Breast epithelium (tissue), 4 donors: Measurements from ENCODE around the gene ZBED4. TPM values are rescaled to one million over a fixed set of nuclear protein-coding genes. Genes with fewer than 3 reads are reported as not detected.

Experiments used
- DNase-seq, 2 donors: peaks; one replicate each; pipeline ENCODE4 v3.0.0-alpha.2; 2019; ENCODE audit warnings: low spot score in 2 of 2
- H3K27ac ChIP-seq, 2 donors: fragments of 200-600 bp; sonication (generic) in 1 of 2; one replicate each; pipeline ENCODE4 v1.5.1; 2016 to 2019; ENCODE audit warnings: mild to moderate bottlenecking in 1 of 2
- H3K27me3 ChIP-seq, 2 donors: fragments of 200-600 bp; sonication (generic) in 1 of 2; one replicate each; pipeline versions ENCODE4 v1.5.1 to v1.6.0; 2017 to 2019; ENCODE audit warnings: control low read depth in 1 of 2, mild to moderate bottlenecking in 1 of 2
- H3K36me3 ChIP-seq: fragments of 200-600 bp; one replicate; pipeline ENCODE4 v1.5.1; 2019
- H3K4me1 ChIP-seq, 2 donors: fragments of 200-600 bp; sonication (generic); one replicate each; pipeline ENCODE4 v1.5.1; 2016 to 2019; ENCODE audit warnings: control low read depth in 1 of 2
- H3K4me3 ChIP-seq, 3 donors: fragments of 200-600 bp; sonication (generic); 1 replicate in 2 of 3; 2 replicates in 1 of 3; pipeline ENCODE4 v1.5.1; 2016 to 2019; ENCODE audit warnings: mild to moderate bottlenecking in 3 of 3, moderate library complexity in 2 of 3
- H3K9me3 ChIP-seq, 2 donors: fragments of 200-600 bp; sonication (generic) in 1 of 2; one replicate each; pipeline ENCODE4 v1.5.1; 2016 to 2019; ENCODE audit warnings: control low read depth in 1 of 2
- CTCF ChIP-seq, 3 donors: fragments of 450-650 bp; IDR thresholded peaks; one replicate each; pipeline ENCODE4 v1.5.1; 2016 to 2017; ENCODE audit warnings: antibody characterized with exemption in 3 of 3, mild to moderate bottlenecking in 3 of 3, moderate library complexity in 3 of 3
- POLR2A ChIP-seq: fragments of 450-650 bp; IDR thresholded peaks from one replicate; pipeline ENCODE4 v1.6.1; 2016; ENCODE audit warnings: antibody characterized with exemption, mild to moderate bottlenecking, moderate library complexity
- POLR2AphosphoS5 ChIP-seq, 3 donors: sonication (generic); formaldehyde crosslinking; IDR thresholded peaks; one replicate each; pipeline ENCODE4 v1.6.1; 2017; ENCODE audit warnings: antibody characterized with exemption in 3 of 3
- intact Hi-C: fragments of 100-400 bp; cut with DNase I; formaldehyde crosslinking; loops from one replicate; pipeline ENCODE4 v1.15.1; 2023; ENCODE audit warnings: low total_unique reads
- total RNA-seq, 3 donors: library from RNA; depleted of rRNA; stranded (reverse); fragments of >200 nt; gene quantifications; one replicate each; pipeline ENCODE4 v1.1.0, GENCODE V29; 2016

ZBED4 gene
- total RNA-seq, 3 donors from 2014 or later, result 7.5 to 11.3 (median 10.5) TPM

GRCh38 chr22:49886346-49887063, 32.9 kb downstream of the ZBED4 start:
- peaks cover 0 to 4% of the 10 kb centered on the region in 2 donors for H3K9me3 ChIP-seq
- DNase-seq, result no peak
- no peak overlapping the region for H3K27ac ChIP-seq
- no peaks in the 10 kb centered on the region for H3K4me1 ChIP-seq
- H3K27me3 ChIP-seq, result no peaks in the 10 kb centered on the region
- no peaks in the 10 kb centered on the region for H3K36me3 ChIP-seq
- TF ChIP-seq CTCF (IDR thresholded peaks at IDR 0.05) (no peak), POLR2A (no peak), POLR2AphosphoS5 (IDR thresholded peaks at IDR 0.05) (no peak)
- intact Hi-C loops, result no loop called here
- H3K4me3 ChIP-seq, result no peak overlapping the region

- Histone ChIP-seq H3K36me3 (no peaks in the 10 kb centered on the region), H3K4me3 (no peak overlapping the region), H3K27me3 (no peaks in the 10 kb centered on the region), H3K4me1 (no peaks in the 10 kb centered on the region), H3K9me3 (peaks cover 0 to 4% of the 10 kb centered on the region in 2 donors), H3K27ac (no peak overlapping the region)
- intact Hi-C loops, result no loop called here
- no peak for DNase-seq
- no peak for TF ChIP-seq POLR2A
- no peak for TF ChIP-seq POLR2AphosphoS5 (IDR thresholded peaks at IDR 0.05)
- TF ChIP-seq CTCF (IDR thresholded peaks at IDR 0.05), result no peak
These were observed 33.4 kb downstream of the ZBED4 start for GRCh38 chr22:49887064-49887451.

- H3K27ac ChIP-seq, result no peak overlapping the region
- TF ChIP-seq POLR2AphosphoS5 (IDR thresholded peaks at IDR 0.05) (no peak), CTCF (IDR thresholded peaks at IDR 0.05) (no peak), POLR2A (no peak)
- H3K4me1 ChIP-seq, result no peaks in the 10 kb centered on the region
- no peak for DNase-seq
- H3K36me3 ChIP-seq, result no peaks in the 10 kb centered on the region
- no peak overlapping the region for H3K4me3 ChIP-seq
- intact Hi-C loops, result no loop called here
- peaks cover 0 to 4% of the 10 kb centered on the region in 2 donors for H3K9me3 ChIP-seq
- H3K27me3 ChIP-seq, result no peaks in the 10 kb centered on the region
These were observed 34.1 kb downstream of the ZBED4 start for GRCh38 chr22:49887702-49888101.

GRCh38 chr22:49889071-49889470, 35.4 kb downstream of the ZBED4 start:
- Histone ChIP-seq H3K9me3 (no peaks in the 10 kb centered on the region), H3K4me1 (no peaks in the 10 kb centered on the region), H3K27ac (no peak overlapping the region), H3K36me3 (no peaks in the 10 kb centered on the region), H3K27me3 (no peaks in the 10 kb centered on the region), H3K4me3 (no peak overlapping the region)
- intact Hi-C loops, result no loop called here
- no peak for DNase-seq
- no peak for TF ChIP-seq POLR2AphosphoS5 (IDR thresholded peaks at IDR 0.05)
- no peak for TF ChIP-seq CTCF (IDR thresholded peaks at IDR 0.05)
- TF ChIP-seq POLR2A, result no peak

- Histone ChIP-seq H3K4me3 (no peak overlapping the region), H3K9me3 (no peaks in the 10 kb centered on the region), H3K27me3 (no peaks in the 10 kb centered on the region), H3K36me3 (no peaks in the 10 kb centered on the region), H3K4me1 (no peaks in the 10 kb centered on the region), H3K27ac (no peak overlapping the region)
- TF ChIP-seq POLR2A, result no peak
- no peak for TF ChIP-seq CTCF (IDR thresholded peaks at IDR 0.05)
- TF ChIP-seq POLR2AphosphoS5 (IDR thresholded peaks at IDR 0.05), result no peak
- intact Hi-C loops, result no loop called here
- DNase-seq, result peak in 1 of 2 donors; percentile 57
These were observed 38.7 kb downstream of the ZBED4 start for GRCh38 chr22:49892226-49892899.
